ENCODE results near the gene TRIM14. TPM values are rescaled to one million over a fixed set of nuclear protein-coding genes. Genes with fewer than 3 reads are reported as not detected.

The TRIM14 gene
- total and polyA plus RNA-seq, 10 of the 15 experiments (the other 5 are each of a cell fraction or from before 2014, with no cell fraction given) = 8.6 to 53.3 (median 35.7) TPM

DNA sequence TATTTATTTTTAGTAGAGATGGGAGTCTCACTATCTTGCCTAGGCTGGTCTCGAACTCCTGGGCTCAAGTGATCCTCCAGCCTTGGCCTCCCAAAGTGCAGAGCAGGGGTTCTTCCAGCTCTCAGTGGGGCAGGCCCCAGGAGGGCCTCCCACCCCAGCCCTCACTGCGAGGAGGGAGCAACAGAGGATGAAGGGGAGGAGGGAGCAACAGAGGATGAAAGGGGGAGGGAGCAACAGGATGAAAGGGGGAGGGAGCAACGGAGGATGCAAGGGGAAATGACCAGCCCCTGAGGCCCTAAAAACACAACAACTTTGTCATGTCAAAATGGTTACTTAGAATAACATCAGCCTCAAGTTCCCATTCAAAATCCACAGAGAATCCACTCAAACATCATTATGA is 10.0 kb downstream of the TRIM14 start:
- in situ Hi-C loops (cut with MboI) (no loop called here), intact Hi-C loops (cut with micrococcal nuclease; ENCODE audit: unreplicated experiment) (no loop called here)
- Histone ChIP-seq H3K9me3 (replicated peaks; ENCODE audit: control insufficient read depth, insufficient read depth, low read length) (no peaks in the 10 kb centered on the region; the same call in 2 of the 3 replicates), H3K4me1 (ENCODE audit: control insufficient read depth, insufficient read depth, low read length) (peaks cover 57% of the 10 kb centered on the region), H3K27ac (ENCODE audit: control insufficient read depth, insufficient read depth) (peak overlapping the region; percentile 91), H2AFZ (ENCODE audit: control insufficient read depth, low read depth, low read length) (no peak overlapping the region; the same call in 1 of the 2 replicates), H3K4me2 (ENCODE audit: control insufficient read depth, insufficient read depth) (peak overlapping the region; percentile 66), H3K36me3 (ENCODE audit: control insufficient read depth in 2 of 2, insufficient read depth in 2 of 2, low read length in 1 of 2) (peaks cover 2 to 9% of the 10 kb centered on the region in 2 experiments; a peak in 2 of 4 replicates), H3K27me3 (replicated peaks in 1 of 2; ENCODE audit: control insufficient read depth in 2 of 2, insufficient read depth in 2 of 2, low read length in 1 of 2) (no peaks in the 10 kb centered on the region), H4K20me1 (ENCODE audit: control insufficient read depth, insufficient read depth) (no peaks in the 10 kb centered on the region), H3K9ac (ENCODE audit: control insufficient read depth, insufficient read depth, low read length) (peak overlapping the region; percentile 15; the same call in 1 of the 2 replicates), H3K4me3 (peak overlapping the region; percentile 19; the same call in 1 of the 2 replicates), H3K79me2 (ENCODE audit: control insufficient read depth, insufficient read depth, low read length) (peaks cover 31% of the 10 kb centered on the region)
- BruUV-seq (replicated peaks) = no TSS peak
- TF ChIP-seq ZNF217 (IDR thresholded peaks at IDR 0.05) (peak; percentile 52), ESRRA (IDR thresholded peaks at IDR 0.05; ENCODE audit: low read length) (no peak), KDM1A (IDR thresholded peaks at IDR 0.05; ENCODE audit: borderline replicate concordance) (0 out of 2 replicates have a peak, but pooled peaks have one; percentile 22)
- ChIA-PET CTCF (interaction anchor here (0.7 to 4.4 kb wide), 5 partner anchors 9 to 147 kb away, joined by 3 to 30 read pairs (median 14); partner anchors contain the start of genes TBC1D2 and TRIM14), SMC1A (ENCODE audit: uncharacterized antibody, unreplicated experiment) (interaction anchor here (0.6 to 6.6 kb wide), 15 partner anchors 9 to 185 kb away, joined by 3 to 72 read pairs (median 3); partner anchors contain the start of gene TRIM14), RAD21 (ENCODE audit: unreplicated experiment) (interaction anchor here (0.7 to 6.0 kb wide), 9 partner anchors 8 to 188 kb away, joined by 3 to 27 read pairs (median 4); partner anchors contain the start of genes NANS and TRIM14), POLR2A (interaction anchor here (0.5 to 3.5 kb wide), 7 partner anchors 9 to 149 kb away, joined by 3 to 19 read pairs (median 4); partner anchors contain the start of gene TRIM14)
- FAIRE-seq = no peak
- ATAC-seq = peak; percentile 21
- no peak for DNase-seq (ENCODE audit: low read depth, low spot score)
- WGBS (ENCODE audit: insufficient coverage, insufficient replicate concordance, low lambda C conversion rate, missing lambda C conversion rate) = 0% methylated on average over 3 of the region's 3 CpGs

DNA sequence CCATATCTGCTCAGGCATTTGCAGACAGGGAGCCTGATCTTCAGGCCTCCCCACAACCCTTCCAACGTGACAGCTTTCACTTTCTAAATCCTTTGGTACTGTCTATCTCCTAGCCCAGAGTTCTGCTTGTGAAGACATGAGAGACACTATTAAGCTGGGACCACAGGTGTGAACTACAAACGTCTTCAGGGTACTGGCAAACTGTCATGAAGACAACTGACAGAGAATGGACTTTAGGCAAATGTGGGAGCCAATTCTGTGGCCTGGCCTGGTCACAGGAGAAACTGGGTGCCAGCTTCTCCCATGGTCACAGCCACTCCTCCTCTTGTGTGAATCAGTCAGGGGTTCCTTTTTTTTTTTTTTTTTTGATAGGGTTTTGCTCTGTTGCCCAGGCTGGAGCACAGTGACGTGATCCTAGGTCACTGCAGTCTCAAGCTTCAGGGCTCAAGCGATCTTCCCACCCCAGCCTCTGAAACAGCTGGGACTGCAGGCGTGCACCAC is 10.4 kb downstream of the TRIM14 start:
- RAD21 ChIA-PET (ENCODE audit: unreplicated experiment) = interaction anchor here (0.7 to 3.0 kb wide), 9 partner anchors 8 to 187 kb away, joined by 3 to 25 read pairs (median 3); partner anchors contain the start of genes NANS and TRIM14
- TF ChIP-seq SIX5 (IDR thresholded peaks at IDR 0.05; ENCODE audit: low read depth, low read length, severe bottlenecking) (no peak), ZSCAN29 (IDR thresholded peaks at IDR 0.05) (no peak), JUND (IDR thresholded peaks at IDR 0.05; ENCODE audit: low read depth, low read length) (no peak), MTA2 (IDR thresholded peaks at IDR 0.05; ENCODE audit: low read depth) (peak; percentile 56; the same call in 1 of the 2 replicates), CREB1 (IDR thresholded peaks at IDR 0.05; ENCODE audit: low read depth) (peak; percentile 43; the same call in 1 of the 2 replicates), ZNF217 (IDR thresholded peaks at IDR 0.05) (no peak), PAX8 (IDR thresholded peaks at IDR 0.05) (no peak), PML (IDR thresholded peaks at IDR 0.05; ENCODE audit: low read length) (no peak), EZH2 (IDR thresholded peaks at IDR 0.05; ENCODE audit: borderline replicate concordance, control insufficient read depth, low read depth, low read length) (no peak), BCL11A (IDR thresholded peaks at IDR 0.05; ENCODE audit: low read depth, low read length) (0 out of 2 replicates have a peak, but pooled peaks have one; percentile 7), IKZF2 (IDR thresholded peaks at IDR 0.05) (peak; percentile 64 to 68), NFIC (IDR thresholded peaks at IDR 0.05; ENCODE audit: low read depth, low read length) (no peak), SUZ12 (IDR thresholded peaks at IDR 0.05; ENCODE audit: unreplicated experiment) (no peak)
- TF ChIP-seq, protein P1, sequence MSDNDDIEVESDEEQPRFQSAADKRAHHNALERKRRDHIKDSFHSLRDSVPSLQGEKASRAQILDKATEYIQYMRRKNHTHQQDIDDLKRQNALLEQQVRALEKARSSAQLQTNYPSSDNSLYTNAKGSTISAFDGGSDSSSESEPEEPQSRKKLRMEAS (IDR thresholded peaks at IDR 0.05; ENCODE audit: low read depth, low read length) = no peak

More for the DNA sequence above, 10.4 kb downstream of the TRIM14 start:
- peak overlapping the region; percentile 91 for H3K27ac ChIP-seq (ENCODE audit: control insufficient read depth, insufficient read depth)
- peaks cover 2 to 9% of the 10 kb centered on the region in 2 experiments; a peak in 2 of 4 replicates for H3K36me3 ChIP-seq (ENCODE audit: control insufficient read depth in 2 of 2, insufficient read depth in 2 of 2, low read length in 1 of 2)
- peak overlapping the region; percentile 63; the same call in 1 of the 2 replicates for H2AFZ ChIP-seq (ENCODE audit: control insufficient read depth, low read depth, low read length)
- WGBS (ENCODE audit: insufficient coverage, insufficient replicate concordance, low lambda C conversion rate, missing lambda C conversion rate) = 8% methylated on average over 5 of the region's 5 CpGs
- H4K20me1 ChIP-seq (ENCODE audit: control insufficient read depth, insufficient read depth) = no peaks in the 10 kb centered on the region
- intact Hi-C loops (cut with micrococcal nuclease; ENCODE audit: unreplicated experiment) = no loop called here
- CTCF ChIA-PET = interaction anchor here (2.6 to 4.4 kb wide), 4 partner anchors 10 to 148 kb away, joined by 12 to 30 read pairs (median 20); partner anchors contain the start of genes TBC1D2 and TRIM14
- peak overlapping the region; percentile 66 for H3K4me2 ChIP-seq (ENCODE audit: control insufficient read depth, insufficient read depth)
- peak overlapping the region; percentile 61 for H3K9ac ChIP-seq (ENCODE audit: control insufficient read depth, insufficient read depth, low read length)
- in situ Hi-C loops (cut with MboI) = no loop called here
- FAIRE-seq (peak; percentile 71), ATAC-seq (peak; percentile 81), DNase-seq (ENCODE audit: low read depth, low spot score) (peak; percentile 80)
- H3K4me3 ChIP-seq = peak overlapping the region; percentile 19; the same call in 1 of the 2 replicates
- no peaks in the 10 kb centered on the region; the same call in 2 of the 3 replicates for H3K9me3 ChIP-seq (replicated peaks; ENCODE audit: control insufficient read depth, insufficient read depth, low read length)
- POLR2A ChIA-PET = interaction anchor here (0.6 to 3.5 kb wide), 11 partner anchors 10 to 464 kb away, joined by 3 to 19 read pairs (median 4); partner anchors contain the start of gene TRIM14
- no TSS peak for BruUV-seq (replicated peaks)
- H3K4me1 ChIP-seq (ENCODE audit: control insufficient read depth, insufficient read depth, low read length) = peaks cover 62% of the 10 kb centered on the region
- H3K27me3 ChIP-seq (replicated peaks in 1 of 2; ENCODE audit: control insufficient read depth in 2 of 2, insufficient read depth in 2 of 2, low read length in 1 of 2) = no peaks in the 10 kb centered on the region
- H3K79me2 ChIP-seq (ENCODE audit: control insufficient read depth, insufficient read depth, low read length) = peaks cover 35% of the 10 kb centered on the region
- SMC1A ChIA-PET (ENCODE audit: uncharacterized antibody, unreplicated experiment) = interaction anchor here (0.6 to 6.6 kb wide), 10 partner anchors 9 to 122 kb away, joined by 3 to 72 read pairs (median 4); partner anchors contain the start of gene TRIM14
